NCI-H2196 treated with DMSO at 0.1 percent for 48 hours (cell line): ENCODE data around the gene XXYLT1.
"Not testable (repeated sequence)": the region's sequence is repeated elsewhere in the genome, so short reads cannot be mapped to it uniquely, and the experiment has no call there.

Source experiments
- DNase-seq: peaks from one replicate; lab custom pipeline; 2025; ENCODE audit not compliant: unreplicated experiment; lab: John Stamatoyannopoulos, UW

The XXYLT1 gene

DNA sequence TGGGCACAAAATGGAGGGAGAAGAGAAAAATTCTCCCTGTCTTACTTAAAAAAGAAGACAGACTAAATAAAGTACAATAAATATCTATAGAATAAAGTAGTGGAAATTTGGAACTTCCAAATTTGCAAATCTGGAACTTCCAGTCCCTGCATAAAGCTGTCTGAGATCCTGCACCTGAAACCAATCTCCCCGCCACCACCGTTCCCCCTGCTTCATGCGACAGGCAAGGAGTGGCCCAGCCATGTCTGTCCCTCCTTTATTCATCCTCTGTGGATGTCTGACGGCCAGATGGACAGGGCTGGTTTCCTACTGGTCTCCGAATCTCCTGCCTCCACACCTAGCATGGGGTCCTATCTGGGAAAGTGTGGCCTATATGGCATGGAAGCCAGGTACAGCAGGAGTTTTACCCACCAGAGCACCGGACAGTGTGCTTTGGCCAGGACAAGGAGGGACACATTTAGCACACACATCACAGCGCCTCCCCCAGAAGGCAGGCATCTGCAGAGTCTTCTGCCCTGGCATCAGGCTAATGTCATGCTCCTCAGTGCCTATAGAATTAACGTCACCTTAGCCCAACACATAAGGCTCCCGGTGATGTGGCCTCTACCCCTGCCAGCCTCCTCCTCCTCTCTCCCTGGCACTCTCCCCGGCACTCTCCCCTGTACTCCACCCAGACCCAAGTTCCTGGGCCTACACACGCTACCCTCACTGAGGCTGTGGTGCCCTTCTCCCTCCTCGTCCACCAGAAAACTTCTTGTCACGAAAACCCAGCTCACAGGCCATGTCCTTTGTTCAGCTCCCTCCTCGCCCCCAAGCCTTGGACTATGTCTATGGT, 170.8 kb downstream of the XXYLT1 start:
- DNase-seq, result no peak

DNA sequence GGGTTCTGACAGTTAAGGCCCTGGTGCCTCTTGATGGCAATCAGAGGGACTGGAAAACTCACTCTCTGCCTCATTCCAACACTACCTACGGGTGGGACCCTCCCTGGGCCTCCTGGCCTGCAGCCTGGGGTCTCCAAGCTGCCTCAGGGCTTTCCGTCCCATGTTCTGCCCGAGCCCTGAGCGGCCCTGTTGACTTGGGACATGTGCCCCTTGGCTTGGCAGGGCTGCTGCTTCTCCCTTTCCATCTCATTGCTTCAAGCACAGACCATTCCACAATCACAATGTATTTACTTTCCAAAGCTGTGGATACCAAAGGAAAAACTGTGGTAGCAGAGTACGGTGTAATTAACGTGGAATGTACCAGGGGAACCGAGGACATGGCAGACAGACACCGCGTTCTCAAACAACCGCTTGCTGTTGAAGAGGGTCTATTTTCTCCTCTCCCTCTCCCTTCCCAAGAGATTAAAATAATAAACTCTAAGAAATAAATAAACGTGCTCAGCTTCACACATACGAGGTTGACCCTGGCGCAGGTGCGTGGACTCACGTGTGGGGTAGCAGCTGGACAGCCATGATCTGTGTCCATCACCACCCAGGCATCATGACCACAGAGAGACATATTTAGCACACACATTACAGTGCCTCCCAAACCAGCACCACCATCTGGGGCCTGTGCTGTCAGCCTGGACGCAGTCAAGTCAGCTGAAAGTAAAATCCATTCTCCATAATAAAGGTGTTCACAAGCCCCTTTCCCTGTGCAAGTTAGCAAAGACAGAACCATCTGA, 172.0 kb downstream of the XXYLT1 start:
- DNase-seq, result no peak

DNA sequence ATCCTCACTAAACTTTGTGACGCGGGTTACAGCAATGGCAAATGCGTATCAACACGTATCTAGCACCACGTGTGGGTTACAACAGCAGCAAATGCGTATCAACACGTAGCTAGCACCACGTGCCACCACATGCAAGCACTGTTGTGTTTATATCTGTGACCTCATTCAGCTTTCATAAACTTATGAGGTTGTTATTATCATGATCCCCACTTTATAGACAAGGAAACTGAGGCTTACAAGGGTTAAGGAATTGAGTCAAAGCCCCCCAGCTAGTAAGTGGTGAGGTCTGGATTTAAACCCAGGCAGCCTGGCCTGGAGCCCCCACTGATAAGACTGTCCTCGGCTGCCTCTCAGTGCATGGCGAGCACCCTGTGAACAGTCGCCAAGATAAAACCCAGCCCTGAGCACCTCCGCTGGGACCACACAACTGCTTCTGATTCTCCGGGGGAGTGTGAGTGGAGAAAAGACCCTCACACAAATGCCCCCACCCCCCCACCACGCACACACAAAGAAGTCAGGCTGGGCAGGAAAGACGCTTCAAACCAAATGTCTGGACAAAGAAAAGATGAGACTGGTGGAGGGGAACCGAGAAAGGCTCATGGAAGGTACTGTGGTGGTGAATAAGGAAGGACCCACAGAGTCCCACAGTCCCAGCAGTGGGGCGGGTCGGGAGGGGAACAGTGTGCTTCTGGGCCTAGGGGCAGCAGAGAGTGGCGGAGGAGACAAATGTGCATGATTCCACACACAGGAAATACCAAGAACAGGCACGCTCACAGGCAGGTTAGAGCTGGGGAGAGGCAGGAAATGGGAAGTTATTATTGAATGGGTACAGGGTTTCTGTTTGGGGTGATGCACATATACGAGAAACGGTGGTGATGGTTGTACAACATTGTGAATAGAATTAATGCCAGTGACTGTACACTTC, 173.4 kb downstream of the XXYLT1 start:
- DNase-seq, result no peak

DNA sequence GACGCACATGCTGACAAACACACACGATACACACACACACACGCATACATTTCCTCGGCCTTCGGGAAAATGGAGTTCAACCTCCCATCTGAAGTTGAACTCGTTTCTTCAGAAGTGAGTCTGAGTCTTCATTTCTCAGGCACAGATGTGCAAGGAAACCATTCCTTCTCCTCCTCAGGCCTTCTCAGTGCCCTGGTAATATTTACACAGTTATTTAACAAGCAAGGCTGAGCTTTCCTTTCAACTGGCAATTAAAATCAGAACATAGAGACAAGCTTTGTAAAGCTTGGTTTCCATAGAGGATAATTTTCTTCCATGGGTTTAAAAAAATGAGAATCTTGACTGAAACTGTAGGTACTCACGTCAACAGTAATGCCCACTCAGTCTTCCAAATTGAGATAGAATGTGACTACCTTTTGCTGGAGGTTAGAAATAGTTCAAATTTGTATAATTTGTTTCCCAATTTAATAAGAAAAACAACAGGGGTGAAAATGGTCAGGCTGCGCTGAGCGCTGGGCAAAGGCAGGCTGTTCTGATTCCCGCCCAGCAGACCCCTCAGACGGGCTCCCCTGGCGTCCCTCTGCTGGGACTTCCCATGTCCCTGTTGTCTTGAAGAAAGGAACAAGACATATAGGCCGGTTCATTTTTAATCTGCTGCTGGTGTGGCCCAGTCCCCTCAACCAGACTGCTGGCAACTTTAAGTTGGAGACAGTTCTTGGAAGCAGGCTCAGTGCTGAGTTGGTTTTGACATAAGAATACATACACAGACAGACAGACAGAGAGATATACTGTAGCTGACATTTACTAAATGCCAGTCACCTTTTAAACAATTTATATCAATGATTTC, 174.3 kb downstream of the XXYLT1 start:
- DNase-seq, result no peak

DNA sequence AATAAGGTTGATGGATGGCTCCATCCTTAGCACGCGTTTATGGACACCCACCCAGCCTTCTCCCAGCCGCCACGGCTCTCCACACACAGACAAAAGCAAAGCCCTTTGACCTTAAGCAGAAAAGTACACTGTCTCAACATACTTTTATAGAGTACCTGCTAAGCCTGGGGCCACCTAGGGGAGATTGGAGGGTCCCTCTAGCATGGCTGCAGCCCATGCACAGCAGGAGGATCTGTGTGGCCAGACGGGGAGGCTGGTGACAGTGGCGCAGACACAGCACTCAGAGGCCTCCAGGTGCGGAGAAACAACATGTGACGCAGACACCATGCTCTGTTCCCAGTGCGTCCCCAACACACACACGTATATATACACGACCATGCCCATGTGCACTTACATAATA, 174.9 kb downstream of the XXYLT1 start:
- no peak for DNase-seq

DNA sequence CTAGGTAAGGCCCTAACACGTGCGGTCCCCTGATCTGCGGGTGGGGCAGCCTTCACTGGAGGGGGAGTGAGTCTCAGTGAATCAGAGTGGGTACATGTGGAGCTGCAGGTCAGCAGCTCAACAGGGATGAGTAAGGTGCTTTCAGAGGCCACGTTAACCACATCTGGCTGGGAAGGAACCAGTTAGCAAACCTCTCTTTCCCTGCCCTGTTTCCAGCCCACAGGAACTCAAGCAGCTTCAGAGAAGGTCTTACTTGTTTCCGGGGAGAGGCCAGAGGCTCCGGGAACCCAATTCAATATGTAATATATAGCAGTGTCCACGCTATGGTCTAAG, 175.3 kb downstream of the XXYLT1 start:
- no peak for DNase-seq

DNA sequence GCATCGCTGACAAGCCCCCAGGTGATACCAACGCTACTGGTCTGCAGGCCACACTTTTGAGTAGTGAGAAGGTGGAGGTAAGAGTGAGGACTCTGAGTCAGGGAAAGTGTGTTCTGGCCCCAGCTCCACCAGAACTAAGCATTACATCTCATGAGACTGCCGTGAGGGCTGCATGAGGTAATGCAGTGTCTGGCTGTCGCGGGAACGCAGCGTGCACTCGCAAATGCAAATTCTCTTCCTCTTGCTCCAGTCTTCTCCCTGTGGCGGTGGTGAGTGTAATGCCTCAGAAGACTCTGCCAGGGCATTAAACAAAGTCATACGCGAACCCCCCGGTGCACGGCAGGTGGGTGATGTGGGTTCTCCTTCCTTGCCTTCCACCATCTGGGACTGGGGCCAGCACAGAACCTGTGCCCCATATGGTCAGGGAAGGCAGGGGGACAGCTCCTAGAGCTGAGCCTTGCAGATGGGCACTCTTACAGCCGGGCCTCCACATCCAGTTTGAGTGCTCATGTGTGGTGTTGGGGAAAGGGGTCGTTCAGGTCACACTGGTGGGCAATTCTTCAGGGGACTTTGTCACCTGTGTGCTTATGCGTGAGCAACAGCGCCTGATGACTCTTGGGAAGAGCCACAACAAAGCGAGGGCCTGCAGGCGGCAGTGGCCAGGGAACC, 175.8 kb downstream of the XXYLT1 start:
- DNase-seq, result no peak

DNA sequence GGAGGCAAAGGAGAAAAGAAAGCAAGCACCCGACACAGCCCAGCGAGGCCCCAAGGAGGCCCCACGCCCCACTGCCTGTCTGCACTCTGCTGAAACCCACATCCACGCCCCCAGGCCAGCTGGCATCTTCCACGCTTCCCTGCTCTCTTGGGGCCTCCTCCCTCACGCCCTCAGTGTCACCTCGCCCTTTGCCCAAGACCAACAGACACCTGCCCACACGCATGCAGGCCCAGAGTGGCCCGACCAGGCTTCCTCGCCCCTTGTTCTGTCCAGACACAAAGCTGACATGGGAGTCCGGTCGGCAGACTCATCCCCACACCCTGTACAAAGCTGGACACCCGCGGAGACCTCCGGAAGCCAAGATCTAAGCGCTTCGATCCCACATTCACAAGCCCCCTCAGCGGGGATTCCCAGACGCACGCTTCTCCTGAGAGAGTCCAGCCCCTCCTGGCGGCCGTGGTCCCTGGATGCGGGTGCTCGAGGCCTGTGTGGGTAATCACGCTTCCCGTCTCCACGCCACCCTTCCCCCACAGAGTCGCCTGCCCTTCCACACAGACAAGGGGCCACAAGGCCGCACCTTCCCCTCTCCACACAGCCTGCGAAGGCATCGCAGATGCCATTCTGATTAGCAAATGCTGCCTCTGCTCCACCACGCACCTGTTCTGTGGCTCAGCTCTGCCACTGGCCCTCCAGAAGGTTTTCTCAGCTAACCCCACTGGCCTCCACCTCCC, 176.6 kb downstream of the XXYLT1 start:
- DNase-seq, result no peak

DNA sequence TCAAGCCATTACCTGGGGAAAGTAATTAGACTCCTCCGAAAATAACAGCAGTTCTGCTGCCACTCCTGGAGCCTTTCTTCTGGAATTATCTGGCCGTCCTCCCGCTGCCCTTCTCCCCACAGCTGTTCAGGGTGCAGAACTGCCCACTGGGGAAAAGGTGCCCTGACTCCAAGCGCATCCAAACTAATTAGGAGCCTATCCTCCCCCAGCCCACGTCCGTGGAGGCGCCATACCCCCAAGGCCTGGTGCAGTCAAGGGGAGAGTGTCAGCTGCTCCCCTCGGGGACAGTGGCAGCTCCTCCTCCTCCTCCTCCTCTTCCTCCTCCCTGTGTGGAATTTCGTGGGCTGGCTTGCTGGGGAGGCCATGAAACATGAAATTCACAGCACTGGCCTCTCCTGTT, 177.2 kb downstream of the XXYLT1 start:
- DNase-seq, result no peak

DNA sequence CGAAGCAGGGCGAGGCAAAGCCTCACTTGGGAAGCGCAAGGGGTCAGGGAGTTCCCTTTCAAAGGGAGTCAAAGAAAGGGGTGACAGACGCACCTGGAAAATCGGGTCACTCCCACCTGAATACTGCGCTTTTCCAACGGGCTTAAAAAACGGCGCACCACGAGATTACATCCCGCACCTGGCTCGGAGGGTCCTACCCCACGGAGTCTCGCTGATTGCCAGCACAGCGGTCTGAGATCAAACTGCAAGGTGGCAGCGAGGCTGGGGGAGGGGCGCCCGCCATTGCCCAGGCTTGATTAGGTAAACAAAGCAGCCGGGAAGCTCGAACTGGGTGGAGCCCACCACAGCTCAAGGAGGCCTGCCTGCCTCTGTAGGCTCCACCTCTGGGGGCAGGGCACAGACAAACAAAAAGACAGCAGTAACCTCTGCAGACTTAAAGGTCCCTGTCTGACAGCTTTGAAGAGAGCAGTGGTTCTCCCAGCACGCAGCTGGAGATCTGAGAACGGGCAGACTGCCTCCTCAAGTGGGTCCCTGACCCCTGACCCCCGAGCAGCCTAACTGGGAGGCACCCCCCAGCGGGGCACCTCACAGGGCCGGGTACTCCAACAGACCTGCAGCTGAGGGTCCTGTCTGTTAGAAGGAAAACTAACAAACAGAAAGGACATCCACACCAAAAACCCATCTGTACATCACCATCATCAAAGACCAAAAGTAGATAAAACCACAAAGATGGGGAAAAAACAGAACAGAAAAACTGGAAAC, 182.9 kb downstream of the XXYLT1 start:
- DNase-seq, result not testable (repeated sequence)

DNA sequence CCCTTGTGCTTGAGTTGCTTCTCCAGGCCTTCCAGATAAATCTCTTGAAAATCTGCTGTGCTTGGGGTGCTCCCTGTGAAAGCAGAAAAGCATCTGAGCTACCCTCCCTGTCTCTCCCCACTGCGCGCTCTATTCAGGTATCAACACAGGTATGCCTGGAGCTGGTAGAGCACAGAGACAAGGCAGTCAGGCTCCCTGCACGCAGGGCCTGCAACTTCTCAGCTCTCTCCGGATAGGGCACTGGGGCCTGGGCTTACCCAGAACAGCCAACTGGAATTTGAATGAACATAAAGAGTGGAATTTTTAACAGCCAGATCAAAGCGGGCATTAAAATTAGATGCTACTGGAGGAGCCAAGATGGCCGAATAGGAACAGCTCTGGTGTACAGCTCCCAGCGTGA, 183.6 kb downstream of the XXYLT1 start:
- DNase-seq, result no peak

DNA sequence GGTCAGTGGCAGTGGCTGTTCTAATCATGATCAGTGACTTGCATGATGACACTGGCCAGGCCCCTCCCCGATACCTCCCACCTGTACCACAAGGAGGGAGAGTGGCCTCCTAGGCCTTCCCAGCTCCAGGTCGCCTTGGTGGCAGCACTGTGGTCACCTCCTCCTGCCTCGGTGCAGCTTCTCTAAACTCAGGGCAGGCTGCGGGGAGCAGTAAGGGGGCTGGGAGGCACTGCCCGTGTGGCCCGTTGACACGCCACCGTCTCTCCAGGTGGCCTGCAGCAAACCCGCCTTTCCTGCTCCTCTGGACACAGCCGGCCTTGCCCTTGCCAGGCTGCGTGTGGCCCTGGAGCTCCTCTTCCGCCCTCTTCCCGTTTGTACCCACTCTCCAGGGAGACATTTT, 184.1 kb downstream of the XXYLT1 start:
- no peak for DNase-seq

DNA sequence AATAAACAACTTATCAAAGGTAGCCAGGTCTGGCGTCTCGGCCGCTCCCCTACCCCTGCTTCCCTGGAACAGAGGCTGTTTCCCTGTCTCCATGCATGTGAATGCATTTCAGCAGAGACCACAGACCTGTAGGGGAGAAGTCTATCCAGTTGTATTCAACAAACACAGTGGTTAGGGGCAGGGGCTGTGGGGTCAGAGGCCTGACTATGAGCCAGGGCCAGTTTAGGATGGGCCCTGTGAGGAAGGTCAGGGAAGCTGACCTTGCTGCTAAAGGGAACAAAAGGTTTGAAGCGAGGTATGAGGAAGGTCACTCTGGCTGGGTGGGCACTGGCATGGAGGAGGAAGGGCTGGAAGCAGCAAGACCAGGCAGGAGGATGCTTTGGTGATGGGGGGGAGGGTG, 184.6 kb downstream of the XXYLT1 start:
- DNase-seq, result no peak

DNA sequence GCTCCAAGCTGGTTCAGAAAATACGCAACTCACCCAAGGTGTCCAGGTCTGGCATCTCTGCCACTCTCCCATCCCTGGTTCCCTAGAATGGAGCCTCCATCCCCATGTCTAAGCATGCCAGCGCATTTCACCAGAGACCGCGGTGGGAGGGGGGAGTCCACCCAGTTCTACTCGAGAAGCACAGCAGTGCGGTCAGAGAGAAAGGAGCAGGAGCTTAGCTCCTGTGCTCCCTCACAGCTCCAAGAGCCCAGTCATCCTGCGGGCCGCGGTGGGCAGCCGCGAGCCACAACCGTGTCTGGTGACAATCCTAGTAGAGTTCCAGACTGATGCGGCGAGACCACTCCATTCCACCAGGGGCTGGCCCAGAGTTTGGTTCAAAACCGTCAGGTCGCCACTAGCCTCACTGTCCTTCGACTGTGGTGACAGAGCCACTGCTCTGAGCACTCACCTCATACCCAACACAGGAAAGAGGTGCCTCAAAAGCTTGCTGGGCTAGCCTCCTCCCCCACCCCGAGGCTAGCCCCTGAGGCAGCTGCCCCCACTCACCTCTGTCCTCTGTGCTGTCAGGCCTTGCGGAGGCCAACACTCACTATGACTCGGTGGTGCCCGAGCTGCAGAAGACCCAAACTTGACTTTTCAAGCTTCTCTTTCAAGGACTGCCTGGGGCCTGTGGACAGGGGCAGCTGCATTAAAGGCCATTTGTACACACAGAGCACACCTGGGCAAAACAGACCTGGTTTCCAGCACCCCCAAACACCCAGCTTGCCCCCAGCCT, 185.4 kb downstream of the XXYLT1 start:
- no peak for DNase-seq

DNA sequence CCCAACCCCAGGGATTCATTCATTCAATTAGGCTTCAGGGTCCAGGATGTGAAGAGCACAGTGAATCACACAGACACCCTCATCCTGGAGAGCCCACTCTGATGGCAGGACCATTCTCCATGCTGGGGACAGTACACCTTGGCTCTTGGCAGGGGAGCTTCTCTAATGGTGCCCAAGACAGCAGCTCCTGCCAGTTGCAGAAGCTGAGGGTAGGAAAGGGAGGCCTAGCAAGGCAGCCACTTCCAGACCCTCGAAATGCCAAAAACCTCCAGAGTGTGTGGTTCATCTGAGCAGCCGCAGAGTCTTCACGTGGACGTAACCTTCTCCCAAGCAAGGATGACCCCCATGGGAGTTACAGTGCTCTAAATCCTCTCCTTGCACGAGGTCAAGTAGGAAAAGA, 186.2 kb downstream of the XXYLT1 start:
- no peak for DNase-seq

DNA sequence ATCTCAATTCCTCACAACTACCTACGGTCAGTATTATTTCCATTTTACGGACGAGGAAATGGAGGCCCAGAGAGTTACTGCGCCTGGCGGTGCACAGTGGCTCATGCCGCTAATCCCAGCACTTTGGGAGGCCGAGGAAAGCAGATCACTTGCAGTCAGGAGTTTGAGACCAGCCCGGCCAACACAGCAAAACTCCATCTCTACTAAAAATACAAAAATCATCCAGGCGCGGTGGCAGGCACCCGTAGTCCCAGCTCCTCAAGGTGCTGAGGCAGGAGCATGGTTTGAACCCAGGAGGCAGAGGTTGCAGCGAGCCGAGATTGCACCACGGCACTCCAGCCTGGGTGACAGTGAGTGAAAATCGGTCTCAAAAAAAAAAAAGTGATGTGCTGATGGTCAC, 187.3 kb downstream of the XXYLT1 start:
- DNase-seq, result no peak

DNA sequence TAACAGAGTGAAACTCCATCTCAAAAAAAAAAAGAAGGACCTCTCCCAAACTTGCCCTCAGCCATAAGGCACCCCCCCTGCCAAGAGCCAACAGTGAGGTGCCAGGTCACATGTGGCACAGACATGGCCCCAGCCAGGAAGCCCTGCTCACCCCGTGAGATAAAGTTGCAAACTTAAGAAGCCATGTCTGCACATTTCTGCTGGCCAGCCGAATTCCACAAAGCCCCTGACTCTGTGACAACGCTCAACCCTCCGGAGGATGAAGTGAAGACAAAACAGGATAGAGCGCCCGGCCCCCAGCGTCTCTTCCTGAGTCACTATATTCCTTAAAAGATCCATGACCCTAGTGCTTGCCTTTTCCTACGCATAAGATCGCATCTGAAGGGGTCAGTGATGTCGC, 188.1 kb downstream of the XXYLT1 start:
- DNase-seq, result no peak
